IPS-NIHi7 (cell line): Measurements from ENCODE around the gene R3HDML.

Experiments
- DNase-seq: peaks from one replicate; pipeline ENCODE4 v3.0.0; 2012; ENCODE audit warnings: mixed read lengths; ENCODE audit errors: extremely low spot score

The R3HDML gene

GRCh38 chr20:44364068-44364467 is 27.2 kb downstream of the R3HDML start:
- DNase-seq = no peak

GRCh38 chr20:44364780-44365179 is 27.9 kb downstream of the R3HDML start:
- no peak for DNase-seq

GRCh38 chr20:44367746-44368145 is 30.9 kb downstream of the R3HDML start:
- DNase-seq = no peak

- peak; percentile 48 for DNase-seq
These were observed 33.9 kb downstream of the R3HDML start for GRCh38 chr20:44370639-44371218.

- DNase-seq = no peak
These were observed 45.8 kb downstream of the R3HDML start for GRCh38 chr20:44382641-44383040.

GRCh38 chr20:44384423-44385027 is 47.7 kb downstream of the R3HDML start:
- peak; percentile 74 for DNase-seq

GRCh38 chr20:44388466-44389023 is 51.7 kb downstream of the R3HDML start:
- DNase-seq = peak; percentile 93

- no peak for DNase-seq
These were observed 53.0 kb downstream of the R3HDML start for GRCh38 chr20:44389871-44390270.

- DNase-seq = no peak
These were observed 53.4 kb downstream of the R3HDML start for GRCh38 chr20:44390280-44390679.

GRCh38 chr20:44392088-44392775 is 55.4 kb downstream of the R3HDML start:
- no peak for DNase-seq

- no peak for DNase-seq
These were observed 56.1 kb downstream of the R3HDML start for GRCh38 chr20:44392776-44393607.

- no peak for DNase-seq
These were observed 57.0 kb downstream of the R3HDML start for GRCh38 chr20:44393608-44394451.

GRCh38 chr20:44394452-44394701 is 57.5 kb downstream of the R3HDML start:
- DNase-seq = no peak

- no peak for DNase-seq
These were observed 58.0 kb downstream of the R3HDML start for GRCh38 chr20:44394702-44395460.

GRCh38 chr20:44395461-44396340 is 58.9 kb downstream of the R3HDML start:
- DNase-seq = no peak

- no peak for DNase-seq
These were observed 59.7 kb downstream of the R3HDML start for GRCh38 chr20:44396369-44397130.

- no peak for DNase-seq
These were observed 61.5 kb downstream of the R3HDML start for GRCh38 chr20:44398335-44398734.

- DNase-seq = no peak
These were observed 62.6 kb downstream of the R3HDML start for GRCh38 chr20:44399446-44399845.

GRCh38 chr20:44400671-44400969 is 63.8 kb downstream of the R3HDML start:
- no peak for DNase-seq
